HL-60 (cell line): ENCODE data around the gene ADCYAP1R1.

Experiments used
- DNase-seq, 2 experiments: peaks; one replicate each; pipeline ENCODE4 v3.0.0-alpha.2; 2010 to 2020; ENCODE audit warnings: low read depth in 1 of 2, low spot score in 1 of 2
- H3K27ac ChIP-seq: fragments of 250-450 bp; sonication (Bioruptor Pico); replicated peaks from 2 replicates; pipeline ENCODE4 v1.5.1; 2020; ENCODE audit warnings: mild to moderate bottlenecking, moderate library complexity
- H3K27me3 ChIP-seq: fragments of 250-450 bp; sonication (Bioruptor Pico); 2 replicates; pipeline ENCODE4 v1.5.1; 2021; ENCODE audit warnings: mild to moderate bottlenecking, moderate library complexity; ENCODE audit not compliant: insufficient read depth, poor library complexity, severe bottlenecking
- H3K4me3 ChIP-seq: replicated peaks from 2 replicates; pipeline ENCODE4 v1.5.1; 2011; ENCODE audit warnings: mild to moderate bottlenecking, control low read depth, low read length; ENCODE audit not compliant: insufficient read depth
- CTCF ChIP-seq: IDR thresholded peaks from one replicate; pipeline ENCODE4 v1.5.1; 2011; ENCODE audit warnings: low read length, control low read depth, inconsistent platforms; ENCODE audit not compliant: insufficient read depth
- GABPA ChIP-seq: IDR thresholded peaks from 2 replicates; pipeline ENCODE4 v1.6.1; 2012; ENCODE audit warnings: low read depth
- POLR2AphosphoS5 ChIP-seq: IDR thresholded peaks from 2 replicates; pipeline ENCODE4 v1.6.1; 2012; ENCODE audit warnings: low read depth
- REST ChIP-seq: IDR thresholded peaks from 2 replicates; pipeline ENCODE4 v1.6.1; 2012; ENCODE audit warnings: low read depth; ENCODE audit not compliant: insufficient replicate concordance
- SPI1 ChIP-seq: IDR thresholded peaks from 2 replicates; pipeline ENCODE4 v1.6.1; 2012; ENCODE audit warnings: low read depth, mild to moderate bottlenecking, borderline replicate concordance

ADCYAP1R1 gene

GRCh38 chr7:31077484-31078362 is 25.6 kb downstream of the ADCYAP1R1 start:
- peaks cover 8% of the 10 kb centered on the region for H3K27me3 ChIP-seq
- no peak for DNase-seq
- TF ChIP-seq POLR2AphosphoS5, result no peak
- no peak for TF ChIP-seq CTCF
- no peak for TF ChIP-seq REST
- no peak for TF ChIP-seq SPI1
- no peak for TF ChIP-seq GABPA

GRCh38 chr7:31078363-31078990 is 26.4 kb downstream of the ADCYAP1R1 start:
- TF ChIP-seq REST, result no peak
- TF ChIP-seq SPI1, result no peak
- no peak for TF ChIP-seq GABPA
- TF ChIP-seq POLR2AphosphoS5, result no peak
- TF ChIP-seq CTCF, result no peak
- Histone ChIP-seq H3K4me3 (no peak overlapping the region), H3K27ac (no peak overlapping the region), H3K27me3 (peaks cover 8% of the 10 kb centered on the region)
- no peak for DNase-seq

More at GRCh38 chr7:31077484-31078362, 25.6 kb downstream of the ADCYAP1R1 start:
- Histone ChIP-seq H3K27ac (no peak overlapping the region), H3K4me3 (no peak overlapping the region)

- DNase-seq, result no peak
- H3K4me3 ChIP-seq, result no peak overlapping the region
- H3K27ac ChIP-seq, result no peak overlapping the region
- peaks cover 8% of the 10 kb centered on the region for H3K27me3 ChIP-seq
- TF ChIP-seq REST (no peak), GABPA (no peak), SPI1 (no peak), POLR2AphosphoS5 (no peak), CTCF (no peak)
Observed at GRCh38 chr7:31079126-31079823, 27.2 kb downstream of the ADCYAP1R1 start.
